NCI-H446 treated with DMSO at 0.1 percent for 48 hours (cell line): Measurements from ENCODE around the gene MCF2L2.
"Not testable (repeated sequence)": the region's sequence is repeated elsewhere in the genome, so short reads cannot be mapped to it uniquely, and the experiment has no call there.

Experiments
- DNase-seq: peaks from one replicate; lab custom pipeline; 2025; lab: John Stamatoyannopoulos, UW

The MCF2L2 gene

DNA sequence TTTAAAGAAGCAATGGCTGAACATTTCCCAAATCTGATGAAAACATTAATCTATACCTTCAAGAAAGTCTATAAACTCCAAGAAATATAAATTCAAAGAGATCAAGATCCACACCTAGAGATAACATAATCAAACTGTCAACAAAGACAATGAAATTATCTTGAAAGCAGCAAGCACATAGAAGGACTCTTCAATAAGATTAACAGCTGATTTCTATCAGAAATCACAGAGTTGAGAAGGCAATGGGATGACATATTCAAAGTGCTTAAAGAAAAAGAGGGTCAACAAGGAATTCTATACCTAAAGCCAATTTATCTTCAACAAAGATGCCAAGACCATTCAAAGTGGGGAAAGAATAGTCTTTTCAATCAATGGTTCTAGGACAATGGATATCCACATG is 224.7 kb downstream of the MCF2L2 start:
- DNase-seq = no peak

DNA sequence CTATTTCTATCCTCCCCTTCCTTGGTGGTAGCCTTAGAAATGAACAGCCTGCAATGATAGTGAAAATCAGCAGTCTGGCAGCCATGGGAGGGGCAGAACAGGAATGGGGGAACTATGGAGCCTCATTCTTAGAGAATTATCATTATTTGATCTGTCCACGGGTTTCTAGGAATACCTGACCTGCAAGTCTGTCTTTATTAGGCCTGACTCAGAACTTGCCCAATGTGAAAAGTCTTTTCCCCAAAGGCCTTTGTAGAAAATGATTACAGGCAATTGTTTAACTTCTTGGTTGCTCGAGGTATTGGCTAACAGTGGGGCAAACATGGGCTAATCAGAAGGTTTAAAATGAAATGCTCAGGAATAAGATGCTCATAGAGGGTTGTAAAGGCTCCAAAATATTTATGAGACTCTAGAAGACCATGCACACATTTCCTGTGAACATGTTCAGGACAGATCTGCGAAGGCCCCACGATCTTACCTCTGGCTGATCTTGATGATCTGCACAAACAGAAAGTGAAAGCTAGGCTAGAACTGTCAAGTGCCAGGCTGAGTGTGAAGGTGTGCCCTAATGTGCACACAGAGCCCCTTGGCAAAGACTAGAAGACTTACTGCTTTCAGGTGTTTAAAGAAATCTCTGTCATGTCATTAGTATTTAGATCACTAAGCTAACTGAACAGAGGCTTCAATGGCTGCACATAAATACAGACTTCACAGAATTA is 226.3 kb downstream of the MCF2L2 start:
- no peak for DNase-seq

DNA sequence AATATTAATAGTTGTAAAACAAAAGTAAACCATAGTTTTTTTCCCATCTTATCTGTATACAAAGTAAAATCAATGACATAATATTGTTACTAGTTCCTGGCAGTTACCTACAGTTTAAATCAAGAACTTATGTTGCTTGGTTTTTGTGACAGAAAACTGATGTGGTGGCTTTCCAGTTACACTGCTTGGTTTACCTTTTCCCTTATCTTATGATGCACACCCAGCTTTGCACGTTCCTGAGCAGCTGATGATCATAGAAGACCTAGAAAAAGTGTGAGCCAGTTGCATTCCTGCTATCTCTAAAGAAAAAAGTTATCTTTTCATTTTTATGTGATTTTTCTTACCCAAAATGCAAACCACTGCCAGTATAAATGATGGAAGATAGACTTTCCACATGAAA is 229.5 kb downstream of the MCF2L2 start:
- DNase-seq = no peak

DNA sequence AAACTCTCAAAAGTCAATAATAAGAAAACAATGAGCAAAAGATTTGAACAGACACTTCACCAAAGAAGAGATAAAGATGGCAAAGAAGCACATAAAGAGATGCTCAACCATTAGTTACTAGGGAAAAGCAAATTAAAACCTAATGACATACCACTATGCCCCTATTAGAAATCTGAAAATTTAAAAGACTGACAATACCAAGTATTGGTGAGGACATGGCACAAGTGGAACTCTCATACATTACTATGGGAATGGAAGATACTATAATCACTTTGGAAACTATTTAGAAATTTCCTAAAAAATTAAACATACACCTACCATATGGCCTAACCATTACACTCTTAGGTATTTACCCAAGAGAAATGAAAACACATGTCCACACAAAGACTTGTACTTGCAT is 230.7 kb downstream of the MCF2L2 start:
- DNase-seq = no peak

DNA sequence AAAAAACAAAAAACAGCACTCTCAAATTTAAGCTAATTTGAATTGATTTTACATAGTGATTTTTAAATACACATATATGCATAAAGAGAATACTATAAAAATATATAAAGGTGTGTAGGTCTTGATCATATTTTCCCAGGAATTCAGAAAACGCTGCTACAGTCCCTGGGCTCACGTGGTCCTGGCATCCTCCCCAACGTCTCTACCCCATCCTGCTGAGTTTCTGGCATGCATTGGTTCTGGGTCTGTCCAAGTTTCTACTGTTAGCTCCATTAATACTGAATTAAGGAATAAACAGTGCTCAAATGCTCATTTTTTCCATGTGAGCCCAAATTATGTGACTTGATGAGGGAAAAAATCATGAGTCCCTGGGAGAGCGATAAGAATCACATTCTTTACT is 233.2 kb downstream of the MCF2L2 start:
- no peak for DNase-seq

DNA sequence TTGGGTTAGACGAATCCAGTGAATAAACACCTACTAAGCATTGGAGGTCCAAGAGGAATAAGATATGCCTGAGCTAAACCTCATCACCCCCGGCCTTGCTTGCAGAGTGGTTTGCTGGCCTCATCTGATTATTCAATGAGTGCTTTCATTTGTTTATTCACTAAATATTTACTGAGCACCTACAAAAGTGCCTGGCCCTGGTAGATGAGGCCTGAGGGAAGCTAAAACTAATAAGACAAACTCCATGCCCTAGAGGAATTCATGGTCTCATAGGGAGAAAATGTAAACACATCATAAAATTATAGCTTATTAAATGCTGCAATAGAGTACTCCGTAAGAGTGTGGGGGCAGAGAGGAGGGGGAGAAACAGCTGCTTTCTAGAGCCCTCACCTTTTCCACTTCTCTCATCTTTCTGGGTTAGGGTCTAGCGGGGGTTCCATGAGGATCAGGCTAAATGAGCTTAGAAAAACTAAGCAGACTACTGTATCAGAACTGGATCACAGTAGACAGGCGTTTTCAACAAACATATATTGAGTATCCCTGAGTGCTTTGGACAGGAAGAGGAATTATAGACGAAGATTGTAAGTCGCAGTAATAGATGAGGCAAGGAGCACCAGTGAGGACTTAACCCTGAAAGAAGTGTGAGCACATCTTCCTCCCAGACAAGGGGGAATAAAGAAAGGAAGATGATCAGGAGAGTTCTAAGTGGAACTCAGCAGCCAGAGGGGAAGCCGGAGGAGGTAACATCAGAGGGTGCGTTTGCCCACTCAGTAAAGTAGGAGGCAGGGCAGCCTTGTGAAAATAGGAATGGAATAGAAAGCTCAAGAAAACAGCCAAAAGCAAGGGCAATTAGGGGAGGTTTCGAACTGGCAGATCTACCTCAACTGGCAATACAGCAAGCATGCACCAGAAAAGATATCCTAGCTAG is 234.4 kb downstream of the MCF2L2 start:
- DNase-seq = no peak

DNA sequence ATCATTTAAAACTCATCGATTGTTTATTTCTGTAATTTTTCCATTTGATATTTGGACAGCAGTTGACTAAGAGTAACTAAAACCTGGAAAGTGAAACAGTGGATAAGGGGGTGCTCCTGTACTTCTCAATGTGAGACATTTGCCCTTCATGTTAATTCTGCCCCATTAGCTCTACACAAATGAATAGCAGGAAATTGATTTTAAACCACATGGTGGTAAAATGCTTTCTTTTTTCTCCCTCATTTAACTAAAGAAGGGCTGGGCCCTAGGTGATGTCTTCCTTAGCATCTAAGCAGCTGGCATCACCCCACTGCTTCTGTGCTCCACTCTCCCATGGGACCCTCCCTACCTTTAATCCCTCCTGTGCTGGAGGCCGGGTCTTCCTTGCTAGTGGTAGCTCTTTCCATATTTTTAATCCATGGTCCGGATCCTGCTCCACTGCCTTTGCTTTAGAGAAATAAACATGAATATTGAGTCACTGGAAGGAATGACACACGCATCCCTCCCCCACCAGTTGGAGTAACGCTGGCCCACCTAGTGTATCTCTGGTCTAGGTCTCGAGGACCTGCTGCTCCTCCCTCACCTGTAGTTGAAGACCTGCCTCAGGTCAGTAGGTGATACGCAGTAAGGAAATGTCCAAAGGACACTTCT is 235.6 kb downstream of the MCF2L2 start:
- DNase-seq = no peak

DNA sequence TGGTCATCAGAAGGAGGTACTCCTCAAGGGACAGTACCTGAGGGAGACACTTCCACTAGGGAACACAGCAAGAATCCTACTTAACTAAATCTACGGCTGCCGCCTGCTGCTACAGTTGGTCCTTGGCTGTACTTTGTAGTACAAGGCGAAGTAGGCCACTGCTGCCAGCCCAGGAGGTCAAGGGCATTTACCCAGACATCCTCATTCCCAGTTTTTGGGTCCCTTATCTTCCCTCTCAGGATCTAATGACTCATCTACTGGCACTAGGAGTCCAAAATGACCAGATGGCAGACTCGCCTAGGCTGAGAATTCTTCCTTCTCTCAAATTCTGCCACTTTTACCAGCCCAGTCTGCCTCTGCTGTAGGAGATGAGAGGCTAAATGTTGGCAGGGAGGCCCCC is 238.8 kb downstream of the MCF2L2 start:
- DNase-seq = no peak

DNA sequence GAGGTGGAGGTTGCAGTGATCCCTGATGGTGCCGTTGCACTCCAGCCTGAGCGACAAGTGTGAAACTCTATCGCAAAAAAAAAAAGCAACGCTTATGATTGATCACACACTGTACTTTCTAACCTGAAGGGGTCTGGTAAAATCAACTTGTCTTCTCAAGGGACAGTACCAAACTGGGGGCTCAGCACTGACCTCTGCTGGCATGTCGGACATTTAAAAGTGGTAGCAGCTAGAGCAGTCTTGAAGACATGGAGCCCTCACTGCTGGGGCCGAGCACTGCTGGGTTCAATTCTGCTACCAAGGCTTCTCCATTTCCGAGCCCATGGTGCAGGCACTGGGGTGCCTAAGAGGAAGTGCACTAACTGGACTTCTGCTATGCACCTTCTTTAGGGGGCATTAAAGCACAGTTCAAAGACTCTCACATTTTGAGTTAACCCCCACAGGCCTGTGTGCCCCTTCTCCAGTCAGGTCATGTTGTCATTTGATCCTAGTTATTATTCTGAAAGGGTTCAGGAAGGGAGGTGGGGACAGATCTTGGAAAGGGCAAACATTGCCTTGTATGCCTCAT is 239.4 kb downstream of the MCF2L2 start:
- no peak for DNase-seq

DNA sequence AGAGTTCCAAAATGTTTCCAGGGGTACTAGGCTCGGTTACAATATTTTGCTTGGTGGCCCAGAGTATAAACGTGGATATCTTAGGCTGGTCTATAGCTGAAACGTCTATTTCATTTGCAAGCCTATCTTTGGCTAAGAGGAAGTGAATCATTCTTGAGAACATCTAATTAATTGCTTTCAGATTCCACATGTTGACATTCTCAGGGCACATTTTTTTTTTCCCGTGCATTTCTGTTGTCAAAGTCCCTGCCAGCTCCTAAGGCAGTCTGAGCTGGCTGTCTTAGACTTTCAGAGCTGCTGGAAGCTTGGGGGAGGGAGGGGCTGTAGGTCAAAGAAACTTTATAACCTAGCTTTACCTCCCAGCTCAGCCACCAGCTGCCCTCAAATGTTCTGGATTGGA is 242.7 kb downstream of the MCF2L2 start:
- DNase-seq = no peak

DNA sequence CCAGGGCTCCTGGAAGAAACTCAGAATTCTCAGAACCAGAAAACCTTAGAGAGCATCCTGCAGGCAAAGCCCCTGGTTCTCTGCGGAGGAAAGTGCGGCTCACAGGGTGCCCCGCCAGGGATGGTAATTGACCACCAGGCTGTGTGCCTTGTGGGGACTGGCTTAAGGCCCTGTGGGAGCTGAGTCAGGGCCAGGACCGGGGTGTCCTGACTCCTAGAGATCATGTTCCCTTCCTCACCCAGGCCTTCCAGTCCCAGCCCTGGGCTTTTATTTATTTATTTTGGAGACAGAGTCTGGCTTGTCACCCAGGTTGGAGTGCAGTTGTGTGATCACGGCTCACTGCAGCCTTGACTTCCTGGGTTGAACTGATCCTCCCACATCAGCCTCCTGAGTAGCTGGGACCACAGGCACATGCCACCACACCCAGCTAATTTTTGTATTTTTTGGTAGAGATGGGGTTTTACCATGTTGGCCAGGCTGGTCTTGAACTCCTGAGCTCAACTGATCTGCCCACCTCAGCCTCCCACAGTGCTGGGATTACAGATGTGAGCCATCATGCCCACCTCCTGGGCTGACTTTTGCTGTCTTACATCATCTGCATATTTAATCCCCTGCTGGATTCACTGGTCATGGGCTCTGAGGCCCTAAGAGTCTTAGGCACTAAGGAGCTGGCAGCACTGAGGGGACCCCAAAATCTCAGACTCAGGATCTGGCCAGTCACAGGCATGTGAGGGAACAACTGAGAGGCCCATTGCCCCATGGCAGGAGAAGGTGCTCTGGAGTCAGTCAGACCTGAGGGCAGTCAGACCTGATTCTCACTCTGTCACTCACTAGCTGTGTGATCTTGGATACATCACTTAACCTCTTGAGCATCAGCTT is 245.4 kb downstream of the MCF2L2 start:
- no peak for DNase-seq

DNA sequence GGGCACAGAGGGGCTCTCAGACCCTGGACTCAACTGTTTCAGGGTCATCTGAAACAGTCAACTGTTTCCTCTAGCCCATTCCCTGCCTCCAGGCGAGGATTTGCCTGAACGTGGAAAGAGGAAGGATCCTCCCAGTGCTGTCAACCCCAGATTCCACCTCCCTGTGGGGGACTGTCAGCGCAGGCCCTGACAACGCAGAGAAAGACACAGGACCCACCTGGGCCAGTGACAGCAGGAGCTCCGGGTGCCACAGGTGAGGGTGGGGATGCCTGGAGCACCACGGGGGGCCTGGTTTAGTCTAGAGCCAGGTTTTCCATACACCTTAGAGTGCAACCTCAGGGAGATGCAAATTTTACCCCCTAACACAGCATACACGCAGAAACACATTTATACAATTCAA is 246.3 kb downstream of the MCF2L2 start:
- DNase-seq = no peak

DNA sequence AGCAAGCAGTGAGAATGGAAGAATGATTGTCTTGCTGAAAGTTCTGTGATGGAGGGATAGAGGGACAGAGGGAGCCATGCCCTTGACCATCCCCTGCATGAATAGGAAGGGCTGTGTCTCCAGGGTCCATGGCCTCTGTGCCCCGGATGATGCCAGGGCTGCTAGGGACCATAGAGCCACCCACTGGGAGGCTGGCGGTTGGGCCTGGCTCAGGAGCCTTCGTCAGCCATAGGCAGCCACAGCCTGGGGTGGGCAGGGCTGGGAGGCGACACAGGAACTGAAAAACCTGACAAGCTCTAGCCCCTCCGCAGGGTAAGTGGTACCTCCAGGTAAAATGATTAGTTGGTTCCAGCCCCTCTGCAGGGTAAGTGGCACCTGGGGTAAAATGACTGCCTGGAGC is 246.8 kb downstream of the MCF2L2 start:
- DNase-seq = no peak

DNA sequence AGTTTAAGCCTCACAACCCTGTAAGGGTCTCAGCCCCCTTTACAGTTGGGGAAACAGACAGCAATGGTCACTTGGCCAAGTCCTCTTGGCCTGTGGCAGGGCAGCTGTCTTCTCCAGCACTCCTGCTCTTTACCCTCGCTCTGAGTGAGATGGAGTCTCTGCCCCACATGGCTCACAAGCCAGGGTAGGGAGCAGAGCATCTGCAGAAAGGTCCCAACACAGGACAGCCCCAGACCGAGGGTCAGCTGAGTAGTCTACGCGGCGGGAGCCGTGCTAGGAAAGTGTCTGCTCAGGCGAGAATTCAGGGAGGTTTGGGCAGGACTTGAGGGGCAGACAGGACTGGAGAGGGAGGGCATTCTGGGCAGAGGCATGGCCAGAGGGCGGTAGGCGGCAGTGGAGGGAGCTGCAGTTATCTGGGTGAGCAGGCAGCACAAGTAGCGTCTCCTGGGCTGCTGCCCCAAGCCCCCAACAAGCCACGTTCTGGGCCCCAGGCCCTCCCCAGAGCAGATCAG is 247.6 kb downstream of the MCF2L2 start:
- no peak for DNase-seq

DNA sequence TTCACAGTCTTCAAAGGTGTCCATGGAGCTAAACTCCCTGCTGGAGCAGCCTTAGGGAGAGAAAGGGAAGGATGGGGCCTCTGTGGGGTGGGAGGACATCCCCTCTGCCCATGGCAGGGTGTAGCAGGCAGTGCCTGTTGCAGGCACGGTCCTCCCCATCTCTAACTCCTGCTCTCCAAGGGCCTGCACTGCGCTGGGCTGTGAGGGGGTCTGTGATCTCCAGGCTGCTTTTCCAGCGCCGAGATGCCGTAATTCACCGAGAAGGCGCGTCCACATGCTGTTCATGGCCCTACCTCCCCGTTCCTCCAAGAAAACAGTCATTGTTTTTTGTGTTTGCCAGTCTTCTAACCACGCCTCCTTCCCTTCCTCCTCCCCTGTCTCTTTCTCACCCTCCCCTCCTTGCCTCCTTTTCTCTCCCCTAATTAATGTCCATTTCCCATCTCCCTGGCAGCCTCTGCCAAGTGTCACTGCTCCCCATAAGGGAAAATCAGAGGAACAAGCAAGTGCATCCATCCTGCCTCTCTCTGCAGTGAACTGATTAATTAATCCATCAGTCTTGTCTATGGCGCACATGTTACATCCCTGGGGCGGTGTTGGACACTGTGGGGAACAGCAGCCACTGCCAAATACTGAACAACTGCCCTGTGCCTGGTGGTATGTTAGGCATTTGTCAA is 248.2 kb downstream of the MCF2L2 start:
- DNase-seq = no peak

DNA sequence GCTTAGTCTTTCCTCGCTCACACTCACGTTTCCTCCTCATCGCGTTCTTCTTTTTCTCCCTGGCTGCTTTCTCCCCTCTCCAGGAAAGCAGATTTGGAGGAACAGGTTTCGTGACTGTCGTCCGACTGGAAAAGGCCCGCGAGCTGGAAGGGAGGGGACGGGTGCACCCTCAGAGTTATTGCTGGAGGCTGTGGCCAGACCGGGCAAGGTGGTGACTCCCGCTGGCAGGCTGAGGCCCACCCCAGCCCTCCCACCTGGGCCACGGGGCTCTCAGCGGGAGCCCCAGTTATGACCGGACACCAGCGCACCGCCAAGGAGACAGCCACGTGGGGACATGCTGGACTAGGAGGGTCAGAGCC is 248.9 kb downstream of the MCF2L2 start:
- not testable (repeated sequence) for DNase-seq

DNA sequence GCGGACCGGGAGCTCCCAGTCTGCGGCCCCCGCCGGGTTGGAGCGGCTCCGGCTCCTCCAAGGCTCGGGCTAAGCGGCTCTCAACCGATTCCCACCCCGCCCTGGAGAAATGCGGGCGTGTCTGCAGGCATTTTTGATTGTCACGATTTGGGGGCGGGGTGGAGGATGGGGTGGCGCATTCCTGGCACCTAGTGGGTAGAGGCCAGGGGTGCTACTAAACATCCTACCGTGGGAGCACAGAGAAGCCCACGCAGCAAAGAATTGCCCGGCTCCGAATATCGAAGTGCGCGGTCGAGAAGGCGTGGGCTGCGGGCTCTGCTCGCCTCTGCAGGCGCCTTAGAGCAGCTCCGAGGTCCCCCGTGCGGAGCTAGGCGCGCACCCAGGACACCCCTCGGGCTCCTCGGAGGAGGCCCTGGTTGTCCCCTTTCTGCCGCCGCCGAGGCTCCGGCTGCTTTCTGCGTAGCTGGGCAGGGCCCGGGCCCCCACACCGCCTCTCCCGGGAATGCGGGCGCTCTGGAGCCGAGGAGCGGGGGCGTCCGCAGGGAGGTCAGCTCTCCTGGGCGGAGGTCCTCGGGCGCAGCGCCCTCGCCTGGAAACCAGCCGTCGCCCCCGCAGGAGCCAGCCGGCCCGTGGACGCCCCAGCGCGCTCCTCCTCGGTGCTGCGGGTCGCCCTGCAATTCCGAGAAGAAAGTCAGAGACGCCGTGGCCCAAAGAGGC is 249.4 kb downstream of the MCF2L2 start:
- no peak for DNase-seq

DNA sequence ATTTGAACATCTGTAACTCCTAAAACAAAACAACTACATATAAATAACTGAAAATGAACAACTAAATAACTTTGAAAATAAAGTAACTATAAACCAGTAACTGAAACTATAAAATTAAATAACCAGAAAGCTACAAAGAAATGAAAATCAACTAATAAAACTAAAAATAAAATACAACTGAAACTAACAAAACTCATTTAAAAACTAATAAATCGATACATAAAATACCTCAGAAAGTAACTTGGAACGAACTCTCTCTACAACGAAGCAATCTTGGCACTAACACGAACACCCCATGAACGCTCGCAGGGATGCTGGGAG is 249.9 kb downstream of the MCF2L2 start:
- DNase-seq = no peak

DNA sequence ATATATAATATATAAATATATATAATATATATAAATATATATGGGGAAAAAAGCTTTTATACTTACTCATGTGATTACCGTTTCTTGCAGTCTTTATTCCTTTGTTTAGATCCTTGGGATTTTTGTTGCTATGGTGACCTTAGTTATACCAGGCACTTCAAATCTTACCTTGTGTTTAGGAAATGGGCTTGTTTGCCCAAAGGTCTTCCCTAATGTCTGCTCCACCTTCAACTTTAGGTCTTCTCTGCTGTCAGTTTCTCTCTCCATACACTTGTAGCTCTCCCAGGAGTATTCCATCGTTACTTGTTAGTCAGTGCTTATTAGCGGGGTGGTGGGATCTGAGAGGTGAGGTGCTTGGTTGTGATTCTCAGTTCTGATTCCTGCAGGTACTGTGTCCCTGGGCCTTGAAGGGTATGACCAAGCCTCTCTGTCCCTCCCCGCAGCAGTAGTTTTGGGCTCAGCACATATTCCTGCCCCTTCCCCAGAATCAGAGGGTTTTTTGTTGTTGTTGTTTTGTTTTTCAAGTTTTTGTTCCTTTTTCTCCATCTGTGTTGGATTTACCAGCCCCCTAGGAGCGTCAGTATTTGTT is 256.3 kb downstream of the MCF2L2 start:
- DNase-seq = no peak

DNA sequence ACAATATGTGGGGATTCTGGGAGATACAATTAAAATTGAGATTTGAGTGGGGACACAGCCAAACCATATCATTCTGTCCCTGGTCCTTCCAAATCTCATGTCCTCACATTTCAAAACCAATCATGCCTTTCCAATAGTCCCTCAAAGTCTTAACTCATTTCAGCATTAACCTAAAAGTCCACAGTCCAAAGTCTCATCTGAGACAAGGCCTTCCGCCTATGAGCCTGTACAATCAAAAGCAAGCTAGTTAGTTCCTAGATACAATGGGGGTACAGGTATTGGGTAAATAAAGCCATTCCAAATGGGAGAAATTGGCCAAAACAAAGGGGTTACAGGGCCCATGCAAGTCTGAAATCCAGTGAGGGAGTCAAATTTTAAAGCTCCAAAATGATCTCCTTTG is 260.4 kb downstream of the MCF2L2 start:
- DNase-seq = not testable (repeated sequence)
